Neural progenitor cell (in vitro differentiated cells): ENCODE measurements around the gene ZNF273. TPM values are rescaled to one million over a fixed set of nuclear protein-coding genes. Genes with fewer than 3 reads are reported as not detected.
"Not testable (repeated sequence)": the region's sequence is repeated elsewhere in the genome, so short reads cannot be mapped to it uniquely, and the experiment has no call there.

ENCODE experiments used
- DNase-seq: peaks from one replicate; pipeline ENCODE4 v3.0.0-alpha.2; 2016; ENCODE audit warnings: low spot score
- H2AFZ ChIP-seq: fragments of 200-600 bp; sonication (generic); replicated peaks from 2 replicates; pipeline ENCODE4 v1.6.1; 2016; ENCODE audit warnings: antibody characterized with exemption
- H3F3A ChIP-seq: fragments of 200-600 bp; sonication (generic); 2 replicates; pipeline ENCODE4 v1.6.1; 2016; ENCODE audit warnings: antibody characterized with exemption, low read depth
- H3K27ac ChIP-seq: fragments of 200-600 bp; sonication (generic); 2 replicates; pipeline ENCODE4 v1.5.1; 2016; ENCODE audit warnings: mild to moderate bottlenecking
- H3K27me3 ChIP-seq: fragments of 200-600 bp; sonication (generic); 2 replicates; pipeline ENCODE4 v1.6.1; 2016; ENCODE audit warnings: mild to moderate bottlenecking, moderate library complexity
- H3K36me3 ChIP-seq: fragments of 200-600 bp; sonication (generic); 2 replicates; pipeline ENCODE4 v1.5.1; 2016
- H3K4me1 ChIP-seq: fragments of 200-600 bp; sonication (generic); 2 replicates; pipeline ENCODE4 v1.6.1; 2016; ENCODE audit warnings: mixed run types
- H3K4me2 ChIP-seq: fragments of 200-600 bp; sonication (generic); 2 replicates; pipeline ENCODE4 v1.6.1; 2016
- H3K4me3 ChIP-seq: fragments of 200-600 bp; sonication (generic); 2 replicates; pipeline ENCODE4 v1.5.1; 2016
- H3K79me2 ChIP-seq: fragments of 200-600 bp; sonication (generic); 2 replicates; pipeline ENCODE4 v1.6.1; 2016; ENCODE audit warnings: low read depth
- H3K9ac ChIP-seq: fragments of 200-600 bp; sonication (generic); 2 replicates; pipeline ENCODE4 v1.6.1; 2016
- H3K9me3 ChIP-seq: fragments of 200-600 bp; sonication (generic); 2 replicates; pipeline ENCODE4 v1.5.1; 2016; ENCODE audit warnings: low read depth
- H4K20me1 ChIP-seq: fragments of 200-600 bp; sonication (generic); 2 replicates; pipeline ENCODE4 v1.6.1; 2016; ENCODE audit warnings: low read depth
- H3K27ac Mint-ChIP-seq: 3 replicates; pipeline ENCODE4 v1.8.0; 2021; ENCODE audit warnings: mixed read lengths
- H3K27me3 Mint-ChIP-seq: 2 replicates; pipeline ENCODE4 v1.8.0; 2022; ENCODE audit warnings: low read depth, mild to moderate bottlenecking, inconsistent platforms, moderate library complexity, mixed read lengths; ENCODE audit not compliant: insufficient read depth
- H3K36me3 Mint-ChIP-seq: 3 replicates; pipeline ENCODE4 v1.8.0; 2021; ENCODE audit warnings: mixed read lengths
- H3K4me1 Mint-ChIP-seq: 3 replicates; pipeline ENCODE4 v1.8.0; 2021; ENCODE audit warnings: mixed read lengths
- H3K4me3 Mint-ChIP-seq: 3 replicates; pipeline ENCODE4 v1.8.0; 2021; ENCODE audit warnings: mild to moderate bottlenecking, moderate library complexity, mixed read lengths
- H3K9me3 Mint-ChIP-seq: 3 replicates; pipeline ENCODE4 v1.8.0; 2020; ENCODE audit warnings: mixed read lengths
- EZH2 ChIP-seq: fragments of 200-600 bp; sonication (generic); IDR thresholded peaks from 2 replicates; pipeline ENCODE4 v1.6.1; 2017; ENCODE audit warnings: antibody characterized with exemption, mild to moderate bottlenecking, moderate library complexity
- EZH2phosphoT487 ChIP-seq: fragments of 200-600 bp; sonication (generic); IDR thresholded peaks from 2 replicates; pipeline ENCODE4 v1.6.1; 2017; ENCODE audit warnings: antibody characterized with exemption
- total RNA-seq: library from RNA; depleted of rRNA; stranded (reverse); fragments of >200 nt; gene quantifications from 2 replicates; pipeline ENCODE4 v1.2.3, GENCODE V29; 2015; ENCODE audit warnings: low replicate concordance
- TF ChIP-seq, protein P1 (sequence below): fragments of 200-600 bp; sonication (generic); IDR thresholded peaks from 2 replicates; pipeline ENCODE4 v1.5.1; 2017; ENCODE audit warnings: antibody characterized with exemption, mild to moderate bottlenecking

Gene ZNF273
- total RNA-seq, 1 donor from 2014 or later = 36.5 TPM

DNA sequence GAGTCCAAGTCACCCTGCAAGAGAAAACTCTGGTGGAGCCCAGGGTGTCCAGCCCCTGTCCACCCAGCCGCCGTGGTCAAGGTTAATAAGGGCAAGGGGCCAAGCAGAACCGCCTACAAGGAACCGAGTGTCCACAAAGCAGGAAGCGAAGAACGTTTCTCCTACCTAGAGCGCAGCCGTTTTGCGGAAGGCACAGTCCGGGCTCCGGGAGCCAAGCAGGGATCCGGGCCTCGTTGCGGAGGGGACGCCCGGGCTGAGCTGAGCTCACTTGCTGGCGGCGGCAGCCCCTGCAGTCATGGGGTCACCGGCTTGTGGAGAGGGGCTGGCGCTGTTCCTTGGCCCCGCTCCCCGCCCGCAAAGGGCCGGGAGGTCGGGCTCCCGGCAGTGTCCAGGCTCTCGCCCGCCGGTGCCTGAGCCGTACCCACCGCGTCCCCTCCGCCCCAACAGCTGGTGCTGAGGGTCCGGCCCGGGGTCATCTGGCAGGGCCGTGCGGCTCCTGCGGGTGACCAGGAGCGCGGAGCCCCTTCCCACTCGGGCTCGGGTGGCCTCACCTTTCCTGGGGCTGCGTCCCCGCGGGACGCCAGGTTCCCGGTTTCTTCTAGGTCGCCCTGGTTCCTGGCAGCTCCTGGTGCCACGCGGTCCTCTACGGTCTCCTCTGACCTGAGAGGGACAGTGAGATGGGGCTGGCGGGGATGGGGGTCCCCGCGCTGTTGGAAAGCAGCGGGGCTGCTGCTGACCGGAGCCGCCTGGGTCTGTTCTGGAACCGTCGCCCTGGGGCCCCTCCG, 14.0 kb upstream of the ZNF273 start:
- no peak overlapping the region for H3K27ac ChIP-seq
- TF ChIP-seq EZH2phosphoT487 (peak; percentile 62), EZH2 (peak; percentile 67)
- TF ChIP-seq, protein P1, sequence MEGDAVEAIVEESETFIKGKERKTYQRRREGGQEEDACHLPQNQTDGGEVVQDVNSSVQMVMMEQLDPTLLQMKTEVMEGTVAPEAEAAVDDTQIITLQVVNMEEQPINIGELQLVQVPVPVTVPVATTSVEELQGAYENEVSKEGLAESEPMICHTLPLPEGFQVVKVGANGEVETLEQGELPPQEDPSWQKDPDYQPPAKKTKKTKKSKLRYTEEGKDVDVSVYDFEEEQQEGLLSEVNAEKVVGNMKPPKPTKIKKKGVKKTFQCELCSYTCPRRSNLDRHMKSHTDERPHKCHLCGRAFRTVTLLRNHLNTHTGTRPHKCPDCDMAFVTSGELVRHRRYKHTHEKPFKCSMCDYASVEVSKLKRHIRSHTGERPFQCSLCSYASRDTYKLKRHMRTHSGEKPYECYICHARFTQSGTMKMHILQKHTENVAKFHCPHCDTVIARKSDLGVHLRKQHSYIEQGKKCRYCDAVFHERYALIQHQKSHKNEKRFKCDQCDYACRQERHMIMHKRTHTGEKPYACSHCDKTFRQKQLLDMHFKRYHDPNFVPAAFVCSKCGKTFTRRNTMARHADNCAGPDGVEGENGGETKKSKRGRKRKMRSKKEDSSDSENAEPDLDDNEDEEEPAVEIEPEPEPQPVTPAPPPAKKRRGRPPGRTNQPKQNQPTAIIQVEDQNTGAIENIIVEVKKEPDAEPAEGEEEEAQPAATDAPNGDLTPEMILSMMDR = no peak
- no peak overlapping the region for H2AFZ ChIP-seq
- Mint-ChIP-seq H3K36me3 (no peaks in the 10 kb centered on the region), H3K9me3 (peaks cover 25% of the 10 kb centered on the region), H3K27me3 (peaks cover 46% of the 10 kb centered on the region), H3K4me3 (peak overlapping the region; percentile 83), H3K4me1 (peaks cover 10% of the 10 kb centered on the region), H3K27ac (no peak overlapping the region)
- no peaks in the 10 kb centered on the region for H3K9me3 ChIP-seq
- DNase-seq = peak; percentile 4
- no peaks in the 10 kb centered on the region for H3K4me1 ChIP-seq
- no peak overlapping the region for H3K9ac ChIP-seq
- H3K79me2 ChIP-seq = no peaks in the 10 kb centered on the region
- peak overlapping the region; percentile 33 for H3K4me3 ChIP-seq
- H3K4me2 ChIP-seq = peak overlapping the region; percentile 64
- no peaks in the 10 kb centered on the region for H3F3A ChIP-seq
- no peaks in the 10 kb centered on the region for H4K20me1 ChIP-seq
- H3K27me3 ChIP-seq = peaks cover 35% of the 10 kb centered on the region
- H3K36me3 ChIP-seq = no peaks in the 10 kb centered on the region

DNA sequence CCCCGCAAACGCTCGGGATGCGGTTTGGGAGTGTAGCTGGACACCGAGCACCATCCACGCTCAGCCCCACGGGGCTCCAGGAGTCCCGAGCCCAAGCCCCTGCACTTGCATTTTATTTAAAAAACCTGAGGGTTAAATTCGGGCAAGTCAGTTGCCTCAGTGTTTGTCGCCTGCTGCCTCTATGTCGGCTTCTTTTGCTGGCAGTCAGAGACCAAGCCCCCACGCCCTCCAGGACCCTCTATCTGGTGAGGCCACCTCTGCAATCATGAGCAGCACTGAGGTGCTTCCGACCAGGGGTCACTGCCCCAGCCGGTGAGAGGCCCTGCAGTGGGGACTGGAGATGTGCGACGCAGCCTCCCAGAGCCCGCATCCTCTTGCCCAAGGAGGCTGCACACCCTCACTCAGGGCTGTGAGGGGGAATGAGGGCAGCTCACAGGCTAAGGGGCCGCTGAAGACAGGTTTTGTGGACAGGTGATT, 13.3 kb upstream of the ZNF273 start:
- H3K9me3 Mint-ChIP-seq = peaks cover 19% of the 10 kb centered on the region
- DNase-seq = no peak
- peaks cover 44% of the 10 kb centered on the region for H3K27me3 Mint-ChIP-seq
- no peak overlapping the region for H3K27ac Mint-ChIP-seq
- H3K4me1 Mint-ChIP-seq = peaks cover 10% of the 10 kb centered on the region
- no peaks in the 10 kb centered on the region for H3K4me1 ChIP-seq
- no peaks in the 10 kb centered on the region for H3K36me3 Mint-ChIP-seq
- H3K79me2 ChIP-seq = no peaks in the 10 kb centered on the region
- no peaks in the 10 kb centered on the region for H4K20me1 ChIP-seq
- H3K4me2 ChIP-seq = peak overlapping the region; percentile 64
- no peak overlapping the region for H3K27ac ChIP-seq
- TF ChIP-seq, protein P1 = no peak
- TF ChIP-seq EZH2 (no peak), EZH2phosphoT487 (no peak)
- peaks cover 35% of the 10 kb centered on the region for H3K27me3 ChIP-seq
- peak overlapping the region; percentile 64 for H3K4me3 Mint-ChIP-seq
- no peak overlapping the region for H2AFZ ChIP-seq
- H3K9ac ChIP-seq = no peak overlapping the region
- H3K9me3 ChIP-seq = no peaks in the 10 kb centered on the region
- peak overlapping the region; percentile 33 for H3K4me3 ChIP-seq
- H3F3A ChIP-seq = no peaks in the 10 kb centered on the region
- H3K36me3 ChIP-seq = no peaks in the 10 kb centered on the region

DNA sequence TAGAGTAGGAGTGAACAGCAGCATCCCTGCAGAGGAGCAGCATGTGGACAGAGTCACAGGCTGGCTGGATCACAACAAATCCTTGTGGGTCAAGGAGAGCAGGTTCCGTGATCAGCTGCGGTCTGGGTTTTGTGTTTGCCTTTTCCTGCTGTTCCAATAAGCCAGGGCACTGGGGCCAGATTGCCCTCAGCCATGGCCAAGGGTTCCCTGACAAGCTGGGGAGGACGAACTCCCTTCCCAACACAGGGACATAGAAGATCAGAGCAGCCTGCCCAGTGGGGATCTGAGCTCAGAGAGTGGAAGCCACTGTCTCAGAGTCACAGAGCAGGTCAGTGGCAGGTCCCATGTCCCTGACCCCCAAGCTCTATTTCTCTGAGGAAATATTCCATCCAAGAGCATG, 12.8 kb upstream of the ZNF273 start:
- Mint-ChIP-seq H3K9me3 (peaks cover 16% of the 10 kb centered on the region), H3K27me3 (peaks cover 40% of the 10 kb centered on the region), H3K4me1 (peaks cover 10% of the 10 kb centered on the region)
- H3K27ac ChIP-seq, H3K27ac Mint-ChIP-seq, H2AFZ ChIP-seq, H3K9ac ChIP-seq, H3K36me3 Mint-ChIP-seq, H3K4me3 ChIP-seq, H4K20me1 ChIP-seq, H3K9me3 ChIP-seq, H3K4me2 ChIP-seq, H3F3A ChIP-seq, H3K4me3 Mint-ChIP-seq, H3K79me2 ChIP-seq, H3K4me1 ChIP-seq, H3K36me3 ChIP-seq, DNase-seq: not testable (repeated sequence)
- peaks cover 35% of the 10 kb centered on the region for H3K27me3 ChIP-seq

DNA sequence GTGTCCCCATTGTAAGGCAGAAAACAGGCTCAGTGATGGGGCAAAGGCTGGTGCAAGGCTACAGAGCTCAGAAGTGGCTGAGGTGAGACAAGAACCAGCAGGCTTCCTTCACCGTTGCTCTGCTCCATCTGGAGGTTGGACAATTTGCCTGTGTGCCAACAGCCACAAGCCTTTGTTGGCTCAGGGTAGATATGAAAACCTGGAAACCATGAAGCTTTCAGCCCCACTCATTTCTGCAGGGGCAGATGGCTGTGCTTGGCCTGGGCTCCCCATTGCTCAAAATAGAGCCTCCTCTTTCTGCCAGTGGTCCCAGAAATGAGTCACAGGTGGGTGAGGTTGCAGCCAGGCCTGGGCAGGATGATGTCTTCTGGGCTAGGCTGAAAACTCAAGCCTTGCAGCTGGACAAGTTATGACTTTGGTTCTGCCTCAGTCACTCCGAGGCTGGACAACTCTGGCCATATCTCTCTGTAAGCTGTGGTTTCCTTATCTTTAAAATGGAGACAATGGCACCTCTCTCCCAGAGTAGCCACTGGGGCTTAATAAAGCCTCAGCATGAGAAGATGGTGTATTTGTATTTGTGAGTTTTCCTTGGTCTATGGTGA, 12.2 kb upstream of the ZNF273 start:
- no peak overlapping the region for H3K4me3 ChIP-seq
- no peak overlapping the region for H3K27ac Mint-ChIP-seq
- no peaks in the 10 kb centered on the region for H3F3A ChIP-seq
- no peak for DNase-seq
- no peak overlapping the region for H3K27ac ChIP-seq
- H3K4me2 ChIP-seq = no peak overlapping the region
- peaks cover 37% of the 10 kb centered on the region for H3K27me3 Mint-ChIP-seq
- H2AFZ ChIP-seq = no peak overlapping the region
- no peaks in the 10 kb centered on the region for H4K20me1 ChIP-seq
- peaks cover 35% of the 10 kb centered on the region for H3K27me3 ChIP-seq
- peaks cover 11% of the 10 kb centered on the region for H3K9me3 Mint-ChIP-seq
- H3K4me1 Mint-ChIP-seq = peaks cover 10% of the 10 kb centered on the region
- H3K9ac ChIP-seq = no peak overlapping the region
- TF ChIP-seq, protein P1 = no peak
- no peak for TF ChIP-seq EZH2
- no peak overlapping the region for H3K4me3 Mint-ChIP-seq
- H3K9me3 ChIP-seq = no peaks in the 10 kb centered on the region
- no peaks in the 10 kb centered on the region for H3K79me2 ChIP-seq
- no peaks in the 10 kb centered on the region for H3K36me3 ChIP-seq
- H3K4me1 ChIP-seq = no peaks in the 10 kb centered on the region
- H3K36me3 Mint-ChIP-seq = no peaks in the 10 kb centered on the region

DNA sequence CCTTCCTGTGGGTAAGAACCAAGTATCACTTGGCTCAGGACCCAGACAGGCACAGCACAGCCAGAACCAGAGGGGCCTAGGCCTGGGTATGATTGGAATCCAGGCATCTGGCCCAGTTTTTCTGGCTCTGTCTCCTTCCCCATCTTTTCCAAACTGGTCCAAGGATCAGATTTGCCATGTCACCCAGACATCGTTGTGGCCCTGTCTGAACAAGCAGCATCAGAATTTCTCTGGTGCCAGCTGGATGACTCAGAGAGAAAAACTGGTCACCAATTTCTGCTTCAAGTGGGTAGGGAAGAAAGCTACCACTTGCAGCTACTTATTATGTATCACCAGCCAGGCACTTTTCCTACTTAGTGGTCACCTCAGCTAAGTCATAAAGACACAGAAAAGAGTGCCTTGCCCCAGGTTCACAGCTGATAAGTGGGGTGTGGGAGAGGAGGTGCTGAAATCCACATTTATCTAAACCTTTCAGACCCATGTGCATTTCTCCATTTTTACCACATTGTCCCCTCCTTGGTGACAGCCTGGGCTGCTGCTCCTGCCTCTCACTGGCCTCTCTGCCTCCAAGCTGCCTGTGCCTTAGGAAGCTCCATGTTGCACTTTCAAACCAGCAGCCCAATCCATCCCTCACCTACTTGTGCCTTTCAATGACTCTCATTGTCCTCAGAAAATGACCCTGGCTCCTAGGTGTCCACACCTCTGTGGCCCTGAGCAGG, 11.6 kb upstream of the ZNF273 start:
- H3K79me2 ChIP-seq, H3F3A ChIP-seq, H3K9me3 ChIP-seq, H2AFZ ChIP-seq, H3K27ac ChIP-seq, H3K9ac ChIP-seq, H3K4me3 ChIP-seq, H3K36me3 Mint-ChIP-seq, H3K9me3 Mint-ChIP-seq, H4K20me1 ChIP-seq, H3K4me2 ChIP-seq, H3K4me1 ChIP-seq, H3K27ac Mint-ChIP-seq, H3K36me3 ChIP-seq, DNase-seq: not testable (repeated sequence)
- peaks cover 35% of the 10 kb centered on the region for H3K27me3 ChIP-seq
- Mint-ChIP-seq H3K4me1 (peaks cover 10% of the 10 kb centered on the region), H3K27me3 (peaks cover 32% of the 10 kb centered on the region), H3K4me3 (peak overlapping the region; percentile 39)
